Mucosa of descending colon (tissue), 3 donors: ENCODE results near the gene ZNF433. TPM values are rescaled to one million over a fixed set of nuclear protein-coding genes. Genes with fewer than 3 reads are reported as not detected.
"Not testable (repeated sequence)": the region's sequence is repeated elsewhere in the genome, so short reads cannot be mapped to it uniquely, and the experiment has no call there.

Experiments
- ATAC-seq: fragments of 200-7000 bp; cut with Tn5 transposase; one replicate; pipeline ENCODE4 v1.9.1; 2020; ENCODE audit warnings: mild to moderate bottlenecking, moderate library complexity
- DNase-seq, 3 donors: peaks; one replicate each; pipeline ENCODE4 v3.0.0-alpha.2; 2020
- H3K36me3 ChIP-seq: fragments of 200-600 bp; one replicate; pipeline ENCODE4 v1.8.0; 2021; ENCODE audit warnings: low read depth, mild to moderate bottlenecking
- H3K4me1 ChIP-seq: fragments of 200-600 bp; one replicate; pipeline ENCODE4 v1.8.0; 2021; ENCODE audit warnings: low read depth, mild to moderate bottlenecking
- H3K4me3 ChIP-seq: fragments of 200-600 bp; one replicate; pipeline ENCODE4 v1.8.0; 2021; ENCODE audit warnings: mild to moderate bottlenecking
- H3K9me3 ChIP-seq: fragments of 200-600 bp; one replicate; pipeline ENCODE4 v1.8.0; 2021; ENCODE audit warnings: mild to moderate bottlenecking
- CTCF ChIP-seq: fragments of 200-600 bp; IDR thresholded peaks from one replicate; pipeline ENCODE4 v1.8.0; 2022; ENCODE audit warnings: antibody characterized with exemption, mild to moderate bottlenecking
- intact Hi-C, 2 donors: fragments of 100-400 bp; cut with DNase I in 1 of 2; cut with micrococcal nuclease in 1 of 2; formaldehyde crosslinking; loops; one replicate each; pipeline versions ENCODE4 v1.11.0 to v1.11.1; 2022; cut with DNase I, micrococcal nuclease
- long read RNA-seq, 2 donors: library from polyadenylated mRNA; unstranded; transcript quantifications; one replicate each; pipeline ENCODE4 v2.0.0, GENCODE V29; 2019 to 2021
- total RNA-seq, 3 donors: library from RNA; stranded (reverse); fragmentation: NEBNext Ultra II Directional in 2 of 3; extraction: Animal tissue kit (Norgen Biotek cat#: 25700) in 2 of 3; gene quantifications; one replicate each; pipeline versions ENCODE4 v1.2.1 to v1.2.4, GENCODE V29; 2021 to 2023
- donor health status: DM: no; HTN: no; CAD: no; lungs with moderate emphysema.
- donor health status: DM: no; HTN: no; CAD: no.
- donor health status: DM: no; HTN: yes; CAD: no.

ZNF433 gene
- total RNA-seq, result 1 to 10 TPM; 1.8 to 4.7 (median 2.5) TPM
- long read RNA-seq, donor 1, partial matches to known transcripts, result 1 of 4 reads
- long read RNA-seq, donor 1, other reads (novel, unspliced or antisense), result 0 of 4 reads
- long read RNA-seq, donor 2, result 0 reads

DNA sequence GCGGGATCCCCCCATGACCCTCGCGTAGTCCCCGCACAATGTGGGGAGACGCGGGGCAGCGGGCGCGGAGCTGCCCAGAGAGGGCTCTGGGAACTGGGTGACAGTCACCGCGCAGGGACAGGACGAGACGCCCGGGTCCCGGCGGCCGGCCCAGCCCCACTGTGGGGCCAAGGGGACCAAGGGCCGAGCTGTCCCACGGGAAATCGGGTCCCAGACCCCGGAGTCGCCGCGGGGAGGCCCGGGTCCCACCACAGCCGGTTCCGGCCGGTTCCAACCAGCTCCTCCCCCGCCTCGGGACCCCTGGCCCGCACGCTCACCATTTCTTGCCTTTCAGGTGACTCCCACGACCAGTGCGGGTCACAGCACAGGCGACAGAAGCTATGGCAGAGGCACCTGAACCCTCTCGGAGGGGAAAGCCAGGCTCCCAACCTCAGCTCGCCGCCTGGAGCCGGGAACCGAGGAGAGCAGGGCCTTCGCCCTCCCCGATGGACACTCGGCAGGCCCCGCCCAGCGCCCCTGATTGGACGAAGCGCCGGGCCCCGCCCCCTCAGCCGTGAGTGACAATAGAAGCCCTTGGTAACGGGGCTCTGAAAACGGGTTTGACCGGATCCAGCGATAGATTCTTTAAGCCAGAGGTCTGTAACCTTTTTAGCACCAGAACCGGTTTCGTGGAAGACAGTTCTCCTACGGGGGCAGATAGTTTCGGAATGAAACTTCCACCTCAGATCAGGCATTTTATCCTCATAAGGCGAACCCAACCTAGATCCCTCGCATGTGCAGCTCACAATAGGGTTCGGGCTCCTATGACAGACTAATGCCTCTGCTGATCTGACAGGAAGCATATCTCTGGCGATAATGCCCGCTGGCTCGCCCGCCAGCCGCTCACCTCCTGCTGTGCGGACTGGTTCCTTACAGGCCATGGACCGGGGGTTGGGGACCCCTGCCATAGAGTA is at the start of gene ZNF433:
TSS of gene ZNF433 (minus strand) at position 460 of the 953 bp plus-strand sequence. CDS start at position 320, 140 bp downstream.
- intact Hi-C loops, result no loop called here
- Histone ChIP-seq H3K36me3 (no peaks in the 10 kb centered on the region), H3K4me3 (peak within 1 kb of the TSS; percentile 35), H3K9me3 (peaks cover 1% of the 10 kb centered on the region), H3K4me1 (peaks cover 7% of the 10 kb centered on the region)
- no peak for TF ChIP-seq CTCF
- DNase-seq, result peak; percentile 94 to 99 (median 97)
- peak; percentile 100 for ATAC-seq

- H3K36me3 ChIP-seq, DNase-seq, intact Hi-C loops, H3K4me3 ChIP-seq, ATAC-seq, H3K4me1 ChIP-seq: not testable (repeated sequence)
- H3K9me3 ChIP-seq, result peaks cover 65% of the 10 kb centered on the region
Measured at GRCh38 chr19:12083336-12083735, 47.9 kb upstream of the ZNF433 start.

GRCh38 chr19:12077375-12077774 is 41.9 kb upstream of the ZNF433 start:
- DNase-seq (no peak), ATAC-seq (no peak)
- intact Hi-C loops, result no loop called here
- Histone ChIP-seq H3K4me1 (no peaks in the 10 kb centered on the region), H3K36me3 (peaks cover 28% of the 10 kb centered on the region), H3K4me3 (no peak overlapping the region), H3K9me3 (peaks cover 100% of the 10 kb centered on the region)
- TF ChIP-seq CTCF, result no peak

DNA sequence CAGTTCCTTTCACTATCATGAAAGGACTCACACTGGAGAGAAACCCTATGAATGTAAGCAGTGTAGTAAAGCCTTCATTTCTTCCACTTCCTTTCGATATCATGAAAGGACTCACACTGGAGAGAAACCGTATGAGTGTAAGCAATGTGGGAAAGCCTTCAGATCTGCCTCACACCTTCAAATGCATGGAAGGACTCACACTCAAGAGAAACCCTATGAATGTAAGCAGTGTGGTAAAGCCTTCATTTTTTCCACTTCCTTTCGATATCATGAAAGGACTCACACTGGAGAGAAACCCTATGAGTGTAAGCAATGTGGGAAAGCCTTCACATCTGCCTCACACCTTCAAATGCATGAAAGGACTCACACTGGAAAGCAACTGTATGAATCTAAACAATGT is 40.9 kb upstream of the ZNF433 start:
- peaks cover 28% of the 10 kb centered on the region for H3K36me3 ChIP-seq
- ATAC-seq, H3K4me3 ChIP-seq, intact Hi-C loops, DNase-seq, H3K4me1 ChIP-seq: not testable (repeated sequence)
- H3K9me3 ChIP-seq, result peaks cover 100% of the 10 kb centered on the region

GRCh38 chr19:12075538-12076139 is 40.2 kb upstream of the ZNF433 start:
- H3K36me3 ChIP-seq, result peaks cover 28% of the 10 kb centered on the region
- no peak overlapping the region for H3K4me3 ChIP-seq
- no peak for TF ChIP-seq CTCF
- no peak for DNase-seq
- intact Hi-C loops, result no loop called here
- no peaks in the 10 kb centered on the region for H3K4me1 ChIP-seq
- ATAC-seq, result no peak
- peaks cover 100% of the 10 kb centered on the region for H3K9me3 ChIP-seq

DNA sequence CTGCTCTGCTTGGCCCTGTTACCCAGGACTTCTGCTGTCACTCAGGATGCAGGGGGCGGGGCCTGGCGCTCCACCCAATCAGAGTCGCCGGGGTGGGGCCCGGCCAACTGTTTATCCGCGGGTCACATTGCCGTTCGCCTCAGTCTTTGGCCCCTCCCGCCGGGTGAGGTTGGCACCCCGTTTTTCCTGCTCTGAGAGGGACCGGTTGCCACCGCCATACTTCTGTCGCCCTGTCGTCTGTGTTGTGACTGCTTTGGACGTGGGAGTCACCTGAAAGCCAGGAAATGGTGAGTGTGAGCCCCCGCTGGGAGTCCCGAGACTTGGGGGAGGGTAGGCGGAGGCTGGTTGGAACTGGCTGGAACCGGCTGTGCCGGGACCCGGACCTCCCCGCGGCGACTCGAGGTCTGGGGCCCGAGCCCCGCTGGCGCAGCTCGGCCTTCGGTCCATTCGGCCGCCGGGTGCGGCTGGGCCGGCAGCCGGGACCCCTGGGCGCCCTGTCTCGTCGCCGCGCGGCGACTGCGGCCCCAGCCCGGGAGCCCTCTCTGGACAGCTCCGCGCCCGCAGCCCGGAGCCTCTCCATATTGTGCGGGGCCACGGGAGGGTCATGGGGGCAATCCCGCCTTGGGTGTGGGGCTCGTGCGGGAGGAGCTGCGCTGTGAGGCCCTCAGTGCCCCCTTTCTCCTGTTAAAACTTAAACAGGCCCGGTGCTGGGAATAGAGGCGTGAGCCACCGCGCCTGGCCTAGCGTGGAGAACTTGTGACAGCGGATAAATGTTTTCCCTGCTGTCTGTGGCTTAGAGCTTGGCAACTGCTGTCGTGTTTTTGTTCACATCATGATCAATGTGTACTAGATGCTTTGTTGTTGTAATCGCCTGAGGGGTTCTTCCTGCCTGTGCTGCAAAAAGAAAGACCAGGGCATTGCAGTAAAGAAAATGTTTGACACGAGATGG is 29.4 kb upstream of the ZNF433 start, which contains the start of gene ZNF844:
TSS of gene ZNF844 (plus strand) at position 142 of the 949 bp plus-strand sequence. CDS start at position 285, 143 bp downstream.
- ATAC-seq, result peak; percentile 99
- Histone ChIP-seq H3K9me3 (peaks cover 34% of the 10 kb centered on the region), H3K36me3 (no peaks in the 10 kb centered on the region), H3K4me1 (peaks cover 7% of the 10 kb centered on the region), H3K4me3 (peak within 1 kb of the TSS; percentile 69)
- peak; percentile 97 to 99 (median 99) for DNase-seq
- intact Hi-C loops, result no loop called here
- TF ChIP-seq CTCF, result no peak
